SJSA1 (cell line): ENCODE results near the gene SPHK2. TPM values are rescaled to one million over a fixed set of nuclear protein-coding genes. Genes with fewer than 3 reads are reported as not detected.
"Not testable (repeated sequence)": the region's sequence is repeated elsewhere in the genome, so short reads cannot be mapped to it uniquely, and the experiment has no call there.

Source experiments
- DNase-seq, 2 experiments: peaks; one replicate each; pipeline ENCODE4 v3.0.0-alpha.2; 2015 to 2020; ENCODE audit warnings: low spot score in 2 of 2, low read depth in 1 of 2
- H3K27ac ChIP-seq: fragments of 250-450 bp; sonication (Bioruptor Pico); 2 replicates; pipeline ENCODE4 v1.5.1; 2020; ENCODE audit warnings: mild to moderate bottlenecking, moderate library complexity
- H3K27me3 ChIP-seq: fragments of 250-450 bp; sonication (Bioruptor Pico); replicated peaks from 2 replicates; pipeline ENCODE4 v1.5.1; 2020; ENCODE audit warnings: mild to moderate bottlenecking, moderate library complexity
- H3K36me3 ChIP-seq: fragments of 250-450 bp; sonication (Bioruptor Pico); 2 replicates; pipeline ENCODE4 v1.5.1; 2020; ENCODE audit warnings: mild to moderate bottlenecking
- H3K4me1 ChIP-seq: fragments of 250-450 bp; sonication (Bioruptor Pico); replicated peaks from 2 replicates; pipeline ENCODE4 v1.6.1; 2021; ENCODE audit warnings: mild to moderate bottlenecking
- H3K4me3 ChIP-seq: fragments of 250-450 bp; sonication (Bioruptor Pico); 2 replicates; pipeline ENCODE4 v1.5.1; 2020; ENCODE audit warnings: mild to moderate bottlenecking
- H3K9me3 ChIP-seq: fragments of 250-450 bp; sonication (Bioruptor Pico); replicated peaks from 2 replicates; pipeline ENCODE4 v1.5.1; 2020; ENCODE audit warnings: mild to moderate bottlenecking
- total RNA-seq: library from RNA; depleted of rRNA; stranded (reverse); fragments of >200 nt; shearing (Covaris generic); gene quantifications from 2 replicates; pipeline ENCODE4 v1.2.3, GENCODE V29; 2014; rRNA removed

SPHK2 gene
- total RNA-seq, 1 experiment from 2014 or later, result 8.8 TPM

- no peak overlapping the region for H3K27ac ChIP-seq
- H3K27me3 ChIP-seq, result no peaks in the 10 kb centered on the region
- no peaks in the 10 kb centered on the region for H3K36me3 ChIP-seq
- H3K4me1 ChIP-seq, result no peaks in the 10 kb centered on the region
- no peaks in the 10 kb centered on the region for H3K9me3 ChIP-seq
- no peak overlapping the region for H3K4me3 ChIP-seq
- no peak for DNase-seq
These were observed 55.0 kb downstream of the SPHK2 start for GRCh38 chr19:48674216-48674809.

- DNase-seq, result peak; percentile 71 to 82
- no peak overlapping the region for H3K4me3 ChIP-seq
- H3K4me1 ChIP-seq, result no peaks in the 10 kb centered on the region
- no peaks in the 10 kb centered on the region for H3K36me3 ChIP-seq
- no peak overlapping the region for H3K27ac ChIP-seq
- no peaks in the 10 kb centered on the region for H3K27me3 ChIP-seq
- H3K9me3 ChIP-seq, result no peaks in the 10 kb centered on the region
These were observed 55.9 kb downstream of the SPHK2 start for GRCh38 chr19:48674921-48675824.

- Histone ChIP-seq H3K27ac (no peak overlapping the region), H3K9me3 (no peaks in the 10 kb centered on the region), H3K27me3 (no peaks in the 10 kb centered on the region), H3K36me3 (no peaks in the 10 kb centered on the region), H3K4me1 (0 out of 2 replicates have a peak, but pooled peaks cover 6% of the 10 kb centered on the region), H3K4me3 (no peak overlapping the region)
- no peak for DNase-seq
These were observed 57.2 kb downstream of the SPHK2 start for GRCh38 chr19:48676487-48676886.

- no peak overlapping the region for H3K4me3 ChIP-seq
- no peaks in the 10 kb centered on the region for H3K36me3 ChIP-seq
- H3K27me3 ChIP-seq, result no peaks in the 10 kb centered on the region
- 0 out of 2 replicates have a peak, but pooled peaks cover 6% of the 10 kb centered on the region for H3K4me1 ChIP-seq
- no peaks in the 10 kb centered on the region for H3K9me3 ChIP-seq
- H3K27ac ChIP-seq, result no peak overlapping the region
- DNase-seq, result no peak
These were observed 57.6 kb downstream of the SPHK2 start for GRCh38 chr19:48676887-48677286.

- Histone ChIP-seq H3K36me3 (no peaks in the 10 kb centered on the region), H3K4me3 (no peak overlapping the region), H3K9me3 (no peaks in the 10 kb centered on the region), H3K4me1 (0 out of 2 replicates have a peak, but pooled peaks cover 6% of the 10 kb centered on the region), H3K27ac (no peak overlapping the region), H3K27me3 (no peaks in the 10 kb centered on the region)
- DNase-seq, result no peak
These were observed 58.9 kb downstream of the SPHK2 start for GRCh38 chr19:48678201-48678600.

GRCh38 chr19:48680006-48680405 lies 60.7 kb downstream of the SPHK2 start:
- not testable (repeated sequence) for H3K9me3 ChIP-seq, DNase-seq, H3K36me3 ChIP-seq, H3K27ac ChIP-seq, H3K27me3 ChIP-seq, H3K4me1 ChIP-seq, H3K4me3 ChIP-seq

Other genes starting within 250 kb of the SPHK2 start
- 58.0 and 99.3 TPM in 2 replicates for gene KDELR1, start 228.0 kb upstream of the SPHK2 start, total RNA-seq
- gene GRIN2D, start 225.8 kb upstream of the SPHK2 start, total RNA-seq, result 0.05 TPM in 1 of 2 replicates, not detected in the other
- 50.5 and 73.1 TPM in 2 replicates for gene GRWD1, start 173.5 kb upstream of the SPHK2 start, total RNA-seq
- 0.53 and 0.55 TPM in 2 replicates for gene KCNJ14, start 163.9 kb upstream of the SPHK2 start, total RNA-seq
- 49.0 and 54.6 TPM in 2 replicates for gene CYTH2, start 150.1 kb upstream of the SPHK2 start, total RNA-seq
- not detected in 2 replicates for gene LMTK3, start 107.7 kb upstream of the SPHK2 start, total RNA-seq
- 0.37 and 1.1 TPM in 2 replicates for gene SULT2B1, start 67.3 kb upstream of the SPHK2 start, total RNA-seq
- not detected in 2 replicates for gene SPACA4, start 12.8 kb upstream of the SPHK2 start, total RNA-seq
- gene FAM83E, start 4.4 kb upstream of the SPHK2 start, total RNA-seq, result 0.11 TPM in 1 of 2 replicates, not detected in the other
- 1,668 and 2,023 TPM in 2 replicates for gene RPL18, start 328 bp upstream of the SPHK2 start, total RNA-seq
- 2.2 and 2.7 TPM in 2 replicates for gene DBP, start 17.9 kb downstream of the SPHK2 start, total RNA-seq
- gene CA11, start 26.7 kb downstream of the SPHK2 start, total RNA-seq, result not detected in 2 replicates
- not detected in 2 replicates for gene NTN5, start 53.5 kb downstream of the SPHK2 start, total RNA-seq
- gene FUT2, start 76.5 kb downstream of the SPHK2 start, total RNA-seq, result not detected in 2 replicates
- gene MAMSTR, start 100.2 kb downstream of the SPHK2 start, total RNA-seq, result 0.16 TPM in 1 of 2 replicates, not detected in the other
- gene RASIP1, start 121.1 kb downstream of the SPHK2 start, total RNA-seq, result 0.21 and 0.53 TPM in 2 replicates
- not detected in 2 replicates for gene IZUMO1, start 127.4 kb downstream of the SPHK2 start, total RNA-seq
- not detected in 2 replicates for gene FUT1, start 133.1 kb downstream of the SPHK2 start, total RNA-seq
- gene FGF21, start 136.0 kb downstream of the SPHK2 start, total RNA-seq, result not detected in 2 replicates
- 31.2 and 32.8 TPM in 2 replicates for gene BCAT2, start 191.5 kb downstream of the SPHK2 start, total RNA-seq
- gene HSD17B14, start 217.0 kb downstream of the SPHK2 start, total RNA-seq, result not detected in 2 replicates
- gene PLEKHA4, start 249.1 kb downstream of the SPHK2 start, total RNA-seq, result 3.5 and 11.8 TPM in 2 replicates